Esophagus muscularis mucosa (tissue), 4 donors: Measurements from ENCODE around the gene IL12RB2.

Experiments
- CTCF ChIP-seq, 3 experiments: fragments of 200-600 bp in 2 of 3; fragments of 450-650 bp in 1 of 3; sonication (generic) in 2 of 3; IDR thresholded peaks; one replicate each; pipeline ENCODE4 v1.5.1; 2017 to 2019; ENCODE audit warnings: antibody characterized with exemption in 3 of 3, mild to moderate bottlenecking in 2 of 3, moderate library complexity in 1 of 3
- EP300 ChIP-seq: sonication (generic); formaldehyde crosslinking; IDR thresholded peaks from one replicate; pipeline ENCODE4 v1.6.1; 2017; ENCODE audit warnings: antibody characterized with exemption
- POLR2A ChIP-seq: fragments of 450-650 bp; IDR thresholded peaks from one replicate; pipeline ENCODE4 v1.6.1; 2017; ENCODE audit warnings: antibody characterized with exemption, moderate library complexity, mild to moderate bottlenecking, low read depth
- POLR2AphosphoS5 ChIP-seq, 2 donors: sonication (generic); formaldehyde crosslinking; IDR thresholded peaks; one replicate each; pipeline ENCODE4 v1.6.1; 2017; ENCODE audit warnings: antibody characterized with exemption in 2 of 2

GRCh38 chr1:67300561-67300960 lies 7.1 kb upstream of the IL12RB2 start:
- no peak for TF ChIP-seq POLR2AphosphoS5 (IDR thresholded peaks at IDR 0.05)
- TF ChIP-seq CTCF (IDR thresholded peaks at IDR 0.05) = no peak
- no peak for TF ChIP-seq POLR2A
- TF ChIP-seq EP300 = no peak
